ENCODE results near the gene PRKAR2B. TPM values are rescaled to one million over a fixed set of nuclear protein-coding genes. Genes with fewer than 3 reads are reported as not detected.

The PRKAR2B gene
- total and polyA plus RNA-seq, 11 donors, result 7.0 to 50.6 (median 18.5) TPM

- H3K4me3 ChIP-seq, result no peak overlapping the region
- 71 to 76% (median 73%) methylated on average over 3 of the region's 3 CpGs for WGBS, 4 donors
- H3K27me3 ChIP-seq, result no peaks in the 10 kb centered on the region
- peaks cover 0 to 13% (median 3%) of the 10 kb centered on the region in 12 donors for H3K4me1 ChIP-seq
- intact Hi-C loops (cut with DNase I), result loop anchor here in 1 of 10 donors (5.0 kb wide), 1 partner anchor 878 kb away; no protein-coding TSS in a partner anchor
- H3K27ac ChIP-seq, result no peak overlapping the region
- DNase-seq (no peak), ATAC-seq (no peak)
- H3K36me3 ChIP-seq, result peaks cover 0 to 4% (median 0%) of the 10 kb centered on the region in 9 donors
- TF ChIP-seq CTCF (IDR thresholded peaks at IDR 0.05), result no peak
- no peak for TF ChIP-seq POLR2A (IDR thresholded peaks at IDR 0.05)
- H3K9me3 ChIP-seq, result no peaks in the 10 kb centered on the region
Observed at GRCh38 chr7:107165341-107165740, 120.8 kb downstream of the PRKAR2B start.

- Histone ChIP-seq H3K4me1 (peaks cover 0 to 28% (median 16%) of the 10 kb centered on the region in 12 donors), H3K36me3 (peaks cover 0 to 5% (median 0%) of the 10 kb centered on the region in 9 donors), H3K9me3 (no peaks in the 10 kb centered on the region), H3K27me3 (no peaks in the 10 kb centered on the region), H3K27ac (peak overlapping the region; percentile 87 to 99 (median 96)), H3K4me3 (peak overlapping the region; percentile 37 to 98 (median 67))
- TF ChIP-seq CTCF (IDR thresholded peaks at IDR 0.05) (no peak), POLR2A (IDR thresholded peaks at IDR 0.05) (no peak)
- intact Hi-C loops (cut with DNase I), result loop anchor here in 1 of 10 donors (5.0 kb wide), 1 partner anchor 880 kb away; no protein-coding TSS in a partner anchor
- WGBS, 4 donors, result 30 to 36% (median 34%) methylated on average over 5 of the region's 5 CpGs
- ATAC-seq (no peak), DNase-seq (no peak)
Observed at GRCh38 chr7:107166736-107167426, 122.4 kb downstream of the PRKAR2B start.

- Histone ChIP-seq H3K27me3 (no peaks in the 10 kb centered on the region), H3K4me3 (peak overlapping the region; percentile 37 to 98 (median 67)), H3K27ac (peak overlapping the region; percentile 87 to 99 (median 96)), H3K4me1 (peaks cover 0 to 36% (median 22%) of the 10 kb centered on the region in 12 donors), H3K36me3 (peaks cover 0 to 5% (median 0%) of the 10 kb centered on the region in 9 donors), H3K9me3 (no peaks in the 10 kb centered on the region)
- TF ChIP-seq CTCF (IDR thresholded peaks at IDR 0.05), result peak in 11 of 12 donors; percentile 13 to 57 (median 36)
- TF ChIP-seq POLR2A (IDR thresholded peaks at IDR 0.05), result no peak
- DNase-seq (peak in 1 of 5 donors; percentile 29), ATAC-seq (peak in 3 of 4 donors; percentile 10 to 20 (median 13))
- WGBS, 4 donors, result 0 to 1% (median 1%) methylated on average over 15 of the region's 15 CpGs
- intact Hi-C loops (cut with DNase I), result loop anchor here in 1 of 10 donors (5.0 kb wide), 1 partner anchor 880 kb away; no protein-coding TSS in a partner anchor
Observed at GRCh38 chr7:107167483-107168232, 123.2 kb downstream of the PRKAR2B start.

Measured in heart left ventricle (tissue), 16 donors.